Transverse colon (tissue), 3 donors: ENCODE measurements around the gene B4GALT7.
"Not testable (repeated sequence)": the region's sequence is repeated elsewhere in the genome, so short reads cannot be mapped to it uniquely, and the experiment has no call there.

Experiments used
- CTCF ChIP-seq, 5 experiments: fragments of 200-600 bp in 3 of 5; fragments of 450-650 bp in 2 of 5; sonication (generic) in 3 of 5; IDR thresholded peaks; 1 replicate in 2 of 5; 2 replicates in 3 of 5; pipeline ENCODE4 v1.5.1; 2016 to 2017; ENCODE audit warnings: antibody characterized with exemption in 5 of 5, inconsistent platforms in 3 of 5, mild to moderate bottlenecking in 2 of 5, moderate library complexity in 1 of 5
- EP300 ChIP-seq: sonication (generic); formaldehyde crosslinking; IDR thresholded peaks from one replicate; pipeline ENCODE4 v1.6.1; 2017; ENCODE audit warnings: antibody characterized with exemption, low read depth
- POLR2A ChIP-seq: fragments of 450-650 bp; IDR thresholded peaks from one replicate; pipeline ENCODE4 v1.6.1; 2016; ENCODE audit warnings: antibody characterized with exemption, mild to moderate bottlenecking, moderate library complexity

- not testable (repeated sequence) for TF ChIP-seq CTCF (IDR thresholded peaks at IDR 0.05); POLR2A; EP300
These were observed 35.0 kb downstream of the B4GALT7 start for GRCh38 chr5:177634912-177635311.
